ENCODE measurements around the gene PRELID1. TPM values are rescaled to one million over a fixed set of nuclear protein-coding genes. Genes with fewer than 3 reads are reported as not detected.
"Not testable (repeated sequence)": the region's sequence is repeated elsewhere in the genome, so short reads cannot be mapped to it uniquely, and the experiment has no call there.

The PRELID1 gene
- polyA plus RNA-seq, 2 donors = 120 to 135 TPM

- peak overlapping the region; percentile 5 to 11 for H3K27ac ChIP-seq (ENCODE audit: low read depth in 2 of 2, low read length in 1 of 2)
- H3K9me3 ChIP-seq (ENCODE audit: control insufficient read depth in 2 of 2, insufficient read depth in 1 of 2, low read depth in 1 of 2, low read length in 1 of 2) = peaks cover 0 to 2% of the 10 kb centered on the region in 2 donors
- no peaks in the 10 kb centered on the region for H3K27me3 ChIP-seq (ENCODE audit: control insufficient read depth in 1 of 2, insufficient read depth in 2 of 2, low read length in 2 of 2)
- H3K4me3 ChIP-seq (ENCODE audit: low read depth in 1 of 2, low read length in 2 of 2) = no peak overlapping the region
- WGBS, 2 donors = 67 to 70% methylated on average over 11 of the region's 11 CpGs
- peaks cover 0 to 3% of the 10 kb centered on the region in 2 donors for H3K4me1 ChIP-seq (ENCODE audit: control insufficient read depth in 2 of 2, insufficient read depth in 2 of 2, low read length in 1 of 2)
- H3K36me3 ChIP-seq (ENCODE audit: control insufficient read depth in 2 of 2, insufficient read depth in 2 of 2, low read length in 1 of 2) = peaks cover 29 to 45% of the 10 kb centered on the region in 2 donors
Measured at GRCh38 chr5:177339107-177339638, 35.6 kb downstream of the PRELID1 start.

GRCh38 chr5:177343000-177343399 is 39.4 kb downstream of the PRELID1 start:
- not testable (repeated sequence) for H3K27ac ChIP-seq (ENCODE audit: low read depth in 2 of 2, low read length in 1 of 2); H3K27me3 ChIP-seq (ENCODE audit: control insufficient read depth in 1 of 2, insufficient read depth in 2 of 2, low read length in 2 of 2); H3K4me3 ChIP-seq (ENCODE audit: low read depth in 1 of 2, low read length in 2 of 2); H3K4me1 ChIP-seq (ENCODE audit: control insufficient read depth in 2 of 2, insufficient read depth in 2 of 2, low read length in 1 of 2); H3K9me3 ChIP-seq (ENCODE audit: control insufficient read depth in 2 of 2, insufficient read depth in 1 of 2, low read depth in 1 of 2, low read length in 1 of 2)
- peaks cover 10 to 11% of the 10 kb centered on the region in 2 donors for H3K36me3 ChIP-seq (ENCODE audit: control insufficient read depth in 2 of 2, insufficient read depth in 2 of 2, low read length in 1 of 2)
- 92 to 93% methylated on average over 14 of the region's 14 CpGs for WGBS, 2 donors

- H3K27ac ChIP-seq (ENCODE audit: low read depth in 2 of 2, low read length in 1 of 2) = no peak overlapping the region
Measured at GRCh38 chr5:177343777-177344176, 40.2 kb downstream of the PRELID1 start.

GRCh38 chr5:177344891-177345290 is 41.3 kb downstream of the PRELID1 start:
- WGBS, 2 donors = 96 to 97% methylated on average over 6 of the region's 6 CpGs
- Histone ChIP-seq H3K4me1 (ENCODE audit: control insufficient read depth in 2 of 2, insufficient read depth in 2 of 2, low read length in 1 of 2) (peaks cover 0 to 2% of the 10 kb centered on the region in 2 donors), H3K9me3 (ENCODE audit: control insufficient read depth in 2 of 2, insufficient read depth in 1 of 2, low read depth in 1 of 2, low read length in 1 of 2) (no peaks in the 10 kb centered on the region), H3K36me3 (ENCODE audit: control insufficient read depth in 2 of 2, insufficient read depth in 2 of 2, low read length in 1 of 2) (peaks cover 5 to 7% of the 10 kb centered on the region in 2 donors), H3K27me3 (ENCODE audit: control insufficient read depth in 1 of 2, insufficient read depth in 2 of 2, low read length in 2 of 2) (no peaks in the 10 kb centered on the region), H3K27ac (ENCODE audit: low read depth in 2 of 2, low read length in 1 of 2) (no peak overlapping the region), H3K4me3 (ENCODE audit: low read depth in 1 of 2, low read length in 2 of 2) (no peak overlapping the region)

More at GRCh38 chr5:177343777-177344176, 40.2 kb downstream of the PRELID1 start:
- no peaks in the 10 kb centered on the region for H3K9me3 ChIP-seq (ENCODE audit: control insufficient read depth in 2 of 2, insufficient read depth in 1 of 2, low read depth in 1 of 2, low read length in 1 of 2)
- no peaks in the 10 kb centered on the region for H3K27me3 ChIP-seq (ENCODE audit: control insufficient read depth in 1 of 2, insufficient read depth in 2 of 2, low read length in 2 of 2)
- WGBS, 2 donors = 95 to 97% methylated on average over 6 of the region's 6 CpGs
- H3K4me3 ChIP-seq (ENCODE audit: low read depth in 1 of 2, low read length in 2 of 2) = no peak overlapping the region
- peaks cover 5% of the 10 kb centered on the region in 2 donors for H3K36me3 ChIP-seq (ENCODE audit: control insufficient read depth in 2 of 2, insufficient read depth in 2 of 2, low read length in 1 of 2)
- H3K4me1 ChIP-seq (ENCODE audit: control insufficient read depth in 2 of 2, insufficient read depth in 2 of 2, low read length in 1 of 2) = peaks cover 0 to 5% of the 10 kb centered on the region in 2 donors

GRCh38 chr5:177346820-177347219 is 43.2 kb downstream of the PRELID1 start:
- peaks cover 5 to 7% of the 10 kb centered on the region in 2 donors for H3K36me3 ChIP-seq (ENCODE audit: control insufficient read depth in 2 of 2, insufficient read depth in 2 of 2, low read length in 1 of 2)
- no peak overlapping the region for H3K4me3 ChIP-seq (ENCODE audit: low read depth in 1 of 2, low read length in 2 of 2)
- peaks cover 2 to 8% of the 10 kb centered on the region in 2 donors for H3K4me1 ChIP-seq (ENCODE audit: control insufficient read depth in 2 of 2, insufficient read depth in 2 of 2, low read length in 1 of 2)
- 74 to 75% methylated on average over 4 of the region's 4 CpGs for WGBS, 2 donors
- no peaks in the 10 kb centered on the region for H3K27me3 ChIP-seq (ENCODE audit: control insufficient read depth in 1 of 2, insufficient read depth in 2 of 2, low read length in 2 of 2)
- H3K27ac ChIP-seq (ENCODE audit: low read depth in 2 of 2, low read length in 1 of 2) = peak overlapping the region in 1 of 2 donors; percentile 8
- H3K9me3 ChIP-seq (ENCODE audit: control insufficient read depth in 2 of 2, insufficient read depth in 1 of 2, low read depth in 1 of 2, low read length in 1 of 2) = no peaks in the 10 kb centered on the region

- peaks cover 5% of the 10 kb centered on the region in 2 donors for H3K36me3 ChIP-seq (ENCODE audit: control insufficient read depth in 2 of 2, insufficient read depth in 2 of 2, low read length in 1 of 2)
- no peaks in the 10 kb centered on the region for H3K27me3 ChIP-seq (ENCODE audit: control insufficient read depth in 1 of 2, insufficient read depth in 2 of 2, low read length in 2 of 2)
- peaks cover 2 to 12% of the 10 kb centered on the region in 2 donors for H3K4me1 ChIP-seq (ENCODE audit: control insufficient read depth in 2 of 2, insufficient read depth in 2 of 2, low read length in 1 of 2)
- no peak overlapping the region for H3K27ac ChIP-seq (ENCODE audit: low read depth in 2 of 2, low read length in 1 of 2)
- H3K9me3 ChIP-seq (ENCODE audit: control insufficient read depth in 2 of 2, insufficient read depth in 1 of 2, low read depth in 1 of 2, low read length in 1 of 2) = no peaks in the 10 kb centered on the region
- 81 to 88% methylated on average over 4 of the region's 4 CpGs for WGBS, 2 donors
- no peak overlapping the region for H3K4me3 ChIP-seq (ENCODE audit: low read depth in 1 of 2, low read length in 2 of 2)
Measured at GRCh38 chr5:177347699-177348098, 44.1 kb downstream of the PRELID1 start.

GRCh38 chr5:177349362-177349647 is 45.7 kb downstream of the PRELID1 start:
- peak overlapping the region in 1 of 2 donors; percentile 50 for H3K27ac ChIP-seq (ENCODE audit: low read depth in 2 of 2, low read length in 1 of 2)
- H3K4me1 ChIP-seq (ENCODE audit: control insufficient read depth in 2 of 2, insufficient read depth in 2 of 2, low read length in 1 of 2) = peaks cover 2 to 12% of the 10 kb centered on the region in 2 donors
- H3K36me3 ChIP-seq (ENCODE audit: control insufficient read depth in 2 of 2, insufficient read depth in 2 of 2, low read length in 1 of 2) = peaks cover 5% of the 10 kb centered on the region in 2 donors
- H3K4me3 ChIP-seq (ENCODE audit: low read depth in 1 of 2, low read length in 2 of 2) = peak overlapping the region in 1 of 2 donors; percentile 89
- no peaks in the 10 kb centered on the region for H3K9me3 ChIP-seq (ENCODE audit: control insufficient read depth in 2 of 2, insufficient read depth in 1 of 2, low read depth in 1 of 2, low read length in 1 of 2)
- 52 to 61% methylated on average over 3 of the region's 3 CpGs for WGBS, 2 donors
- H3K27me3 ChIP-seq (ENCODE audit: control insufficient read depth in 1 of 2, insufficient read depth in 2 of 2, low read length in 2 of 2) = no peaks in the 10 kb centered on the region

GRCh38 chr5:177349762-177350161 is 46.2 kb downstream of the PRELID1 start:
- Histone ChIP-seq H3K27me3 (ENCODE audit: control insufficient read depth in 1 of 2, insufficient read depth in 2 of 2, low read length in 2 of 2) (no peaks in the 10 kb centered on the region), H3K36me3 (ENCODE audit: control insufficient read depth in 2 of 2, insufficient read depth in 2 of 2, low read length in 1 of 2) (peaks cover 5% of the 10 kb centered on the region in 2 donors), H3K27ac (ENCODE audit: low read depth in 2 of 2, low read length in 1 of 2) (peak overlapping the region; percentile 82 to 95), H3K4me3 (ENCODE audit: low read depth in 1 of 2, low read length in 2 of 2) (peak overlapping the region; percentile 24 to 89), H3K4me1 (ENCODE audit: control insufficient read depth in 2 of 2, insufficient read depth in 2 of 2, low read length in 1 of 2) (peaks cover 2 to 12% of the 10 kb centered on the region in 2 donors), H3K9me3 (ENCODE audit: control insufficient read depth in 2 of 2, insufficient read depth in 1 of 2, low read depth in 1 of 2, low read length in 1 of 2) (no peaks in the 10 kb centered on the region)
- 50 to 60% methylated on average over 5 of the region's 5 CpGs for WGBS, 2 donors

- no peaks in the 10 kb centered on the region for H3K27me3 ChIP-seq (ENCODE audit: control insufficient read depth in 1 of 2, insufficient read depth in 2 of 2, low read length in 2 of 2)
- peaks cover 2 to 5% of the 10 kb centered on the region in 2 donors for H3K36me3 ChIP-seq (ENCODE audit: control insufficient read depth in 2 of 2, insufficient read depth in 2 of 2, low read length in 1 of 2)
- peak overlapping the region; percentile 73 to 89 for H3K4me3 ChIP-seq (ENCODE audit: low read depth in 1 of 2, low read length in 2 of 2)
- peaks cover 0 to 2% of the 10 kb centered on the region in 2 donors for H3K9me3 ChIP-seq (ENCODE audit: control insufficient read depth in 2 of 2, insufficient read depth in 1 of 2, low read depth in 1 of 2, low read length in 1 of 2)
- peak overlapping the region; percentile 95 to 99 for H3K27ac ChIP-seq (ENCODE audit: low read depth in 2 of 2, low read length in 1 of 2)
- WGBS, 2 donors = 9% methylated on average over 19 of the region's 19 CpGs
- peaks cover 2 to 12% of the 10 kb centered on the region in 2 donors for H3K4me1 ChIP-seq (ENCODE audit: control insufficient read depth in 2 of 2, insufficient read depth in 2 of 2, low read length in 1 of 2)
Measured at GRCh38 chr5:177350776-177351391, 47.3 kb downstream of the PRELID1 start.
